NCI-H2196 treated with DMSO at 0.1 percent for 48 hours (cell line): Measurements from ENCODE around the gene RNF214.
"Not testable (repeated sequence)": the region's sequence is repeated elsewhere in the genome, so short reads cannot be mapped to it uniquely, and the experiment has no call there.

Source experiments
- DNase-seq: peaks from one replicate; lab custom pipeline; 2025; ENCODE audit not compliant: unreplicated experiment; lab: John Stamatoyannopoulos, UW

The RNF214 gene

DNA sequence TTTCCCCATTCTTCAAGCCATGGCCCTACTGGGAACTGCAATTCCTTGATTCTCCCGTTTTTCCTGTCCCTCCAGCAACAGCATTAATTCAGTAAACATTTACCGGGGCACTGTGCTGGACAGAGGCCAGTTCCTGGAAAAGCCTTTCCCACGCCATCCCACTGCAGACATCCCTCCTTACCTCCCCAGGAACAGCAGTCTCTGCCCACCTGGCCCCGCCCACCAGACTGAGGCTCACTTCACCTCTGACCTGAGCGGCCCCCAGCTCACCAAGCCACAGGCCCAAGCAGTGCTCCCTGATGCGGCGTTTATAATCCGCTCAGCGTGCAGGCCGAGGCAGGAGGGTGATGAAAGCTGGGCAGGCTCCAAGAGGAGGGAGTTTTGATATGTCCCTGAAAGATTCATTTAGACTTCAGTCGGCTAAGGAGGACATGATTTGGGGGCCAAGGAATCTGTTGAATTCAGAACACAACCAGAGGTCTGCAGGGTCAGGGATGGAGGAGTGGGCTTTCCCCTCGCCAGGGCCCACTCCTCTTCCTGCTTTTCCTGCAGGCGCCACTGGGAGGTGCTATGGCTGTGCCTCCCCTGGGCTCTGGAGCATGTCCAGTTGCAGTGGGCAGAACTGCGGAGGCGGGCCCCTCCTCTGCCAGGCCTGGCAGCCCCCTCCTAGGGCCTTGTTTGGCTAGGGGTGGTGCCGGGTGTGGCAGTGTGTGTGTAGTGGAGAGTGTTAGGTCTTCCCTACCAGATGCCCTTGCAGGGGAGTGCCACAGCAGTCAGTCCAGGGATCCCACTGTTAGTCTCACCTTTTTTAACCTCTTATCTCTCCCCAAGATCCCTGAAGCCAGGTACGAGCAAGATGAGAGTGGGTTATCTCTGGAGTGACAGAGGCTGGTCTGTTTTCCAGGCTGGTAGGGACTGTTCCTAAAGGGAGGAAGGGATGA lies 34.7 kb upstream of the RNF214 start:
- DNase-seq: no peak

GRCh38 chr11:117198613-117199012 lies 33.9 kb upstream of the RNF214 start:
- DNase-seq: no peak

- DNase-seq: no peak
Observed at GRCh38 chr11:117199053-117199915, 33.2 kb upstream of the RNF214 start, which contains the start of gene TAGLN. Gene TAGLN, plus strand, starts transcription at chr11:117199370. Its CDS starts 3,644 bp downstream, at chr11:117203014.

- DNase-seq: no peak
Observed at GRCh38 chr11:117199916-117200812, 32.3 kb upstream of the RNF214 start.

GRCh38 chr11:117200813-117201657 lies 31.4 kb upstream of the RNF214 start:
- DNase-seq: no peak

GRCh38 chr11:117201658-117202305 lies 30.7 kb upstream of the RNF214 start:
- no peak for DNase-seq

GRCh38 chr11:117202386-117203068 lies 29.9 kb upstream of the RNF214 start:
- DNase-seq: no peak

- no peak for DNase-seq
Observed at GRCh38 chr11:117203069-117203407, 29.4 kb upstream of the RNF214 start.

DNA sequence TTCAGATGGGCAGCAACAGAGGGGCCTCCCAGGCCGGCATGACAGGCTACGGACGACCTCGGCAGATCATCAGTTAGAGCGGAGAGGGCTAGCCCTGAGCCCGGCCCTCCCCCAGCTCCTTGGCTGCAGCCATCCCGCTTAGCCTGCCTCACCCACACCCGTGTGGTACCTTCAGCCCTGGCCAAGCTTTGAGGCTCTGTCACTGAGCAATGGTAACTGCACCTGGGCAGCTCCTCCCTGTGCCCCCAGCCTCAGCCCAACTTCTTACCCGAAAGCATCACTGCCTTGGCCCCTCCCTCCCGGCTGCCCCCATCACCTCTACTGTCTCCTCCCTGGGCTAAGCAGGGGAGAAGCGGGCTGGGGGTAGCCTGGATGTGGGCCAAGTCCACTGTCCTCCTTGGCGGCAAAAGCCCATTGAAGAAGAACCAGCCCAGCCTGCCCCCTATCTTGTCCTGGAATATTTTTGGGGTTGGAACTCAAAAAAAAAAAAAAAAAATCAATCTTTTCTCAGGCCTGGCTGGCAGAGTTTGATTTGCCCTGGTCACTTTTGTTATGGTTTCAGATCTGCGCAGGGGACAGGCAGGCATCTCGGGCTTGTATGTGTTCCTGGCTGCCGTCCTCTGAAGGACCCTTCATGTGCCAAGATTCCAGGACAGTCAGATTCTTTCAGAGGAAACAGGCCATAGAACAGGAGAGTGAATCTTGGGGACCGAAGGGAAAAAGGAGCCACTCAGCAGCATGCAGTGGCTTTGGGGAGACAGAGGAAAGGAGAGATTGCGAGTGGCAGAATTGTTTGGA lies 28.0 kb upstream of the RNF214 start:
- DNase-seq: no peak

DNA sequence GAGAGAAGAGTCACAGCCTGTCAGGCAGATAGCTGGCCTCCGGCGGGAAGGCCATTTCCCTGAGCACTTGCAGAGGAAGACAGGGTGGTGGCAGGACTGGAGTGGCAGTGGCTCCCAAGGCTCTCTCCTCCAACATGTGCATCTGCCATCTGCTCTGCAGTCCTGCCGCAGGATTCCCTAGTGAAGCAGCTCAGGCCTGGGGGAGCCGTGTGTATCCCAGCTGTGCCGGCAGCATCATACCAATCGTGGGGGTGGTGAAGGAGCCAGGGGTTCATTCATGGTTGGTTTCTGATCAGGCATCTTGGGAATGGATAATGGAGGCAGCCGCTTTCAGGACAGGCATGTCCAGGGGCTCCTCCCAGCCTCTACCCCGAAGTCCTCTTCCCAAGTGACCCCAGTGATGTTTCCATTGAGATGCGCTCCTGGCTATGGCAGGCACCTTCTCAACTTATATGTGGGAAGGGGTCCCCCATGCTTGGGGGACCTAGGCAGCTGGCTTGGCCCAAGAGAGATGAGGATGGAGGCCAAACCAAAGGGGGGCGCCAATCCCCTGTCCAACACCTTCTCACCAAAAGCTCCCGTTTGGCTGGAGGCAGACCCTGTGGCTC lies 27.2 kb upstream of the RNF214 start:
- no peak for DNase-seq

DNA sequence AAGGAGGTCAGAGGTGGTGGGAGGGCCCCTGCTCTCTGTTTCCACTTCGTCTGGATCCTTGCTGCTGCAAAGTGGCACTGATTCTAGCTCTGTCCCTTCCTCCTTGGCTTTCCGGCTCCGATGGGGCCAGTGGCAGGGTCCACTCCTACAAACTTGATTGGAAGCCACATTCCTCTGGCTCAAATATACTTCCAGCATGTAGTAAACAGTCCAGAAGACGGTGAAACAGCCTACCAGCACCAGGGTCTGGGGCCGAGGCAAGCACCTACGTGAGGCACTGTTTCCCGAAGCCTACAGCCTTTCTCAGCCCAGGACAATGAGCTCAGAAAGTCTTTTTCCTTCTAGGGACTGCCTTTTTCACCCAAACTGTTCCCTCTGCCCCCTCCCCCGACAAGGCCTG lies 26.4 kb upstream of the RNF214 start:
- DNase-seq: not testable (repeated sequence)

GRCh38 chr11:117206859-117207258 lies 25.6 kb upstream of the RNF214 start:
- not testable (repeated sequence) for DNase-seq

DNA sequence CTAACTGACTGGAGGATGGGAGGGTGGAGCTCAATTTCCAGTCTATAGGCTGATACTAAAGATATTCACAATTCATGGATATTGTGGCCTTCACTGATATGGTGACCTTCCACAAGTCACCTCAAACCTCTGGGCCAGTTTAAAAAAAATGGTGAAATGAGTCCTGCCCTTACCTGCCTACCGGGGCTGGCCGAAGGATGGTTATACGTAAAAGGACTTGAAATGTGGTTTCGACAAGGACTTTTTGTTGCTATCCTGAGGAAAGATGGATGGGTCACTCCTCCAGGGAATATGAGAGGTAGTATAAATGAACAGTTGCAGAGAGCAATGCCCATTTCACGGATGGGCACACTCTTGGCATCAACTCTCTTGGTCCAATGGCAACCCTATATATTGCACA lies 25.0 kb upstream of the RNF214 start:
- DNase-seq: not testable (repeated sequence)

GRCh38 chr11:117208710-117209109 lies 23.8 kb upstream of the RNF214 start:
- DNase-seq: not testable (repeated sequence)

- not testable (repeated sequence) for DNase-seq
Observed at GRCh38 chr11:117209351-117210125, 22.9 kb upstream of the RNF214 start.

- no peak for DNase-seq
Observed at GRCh38 chr11:117210620-117211019, 21.9 kb upstream of the RNF214 start.
